Activated naive CD8-positive, alpha-beta T cell treated with anti-CD3 and anti-CD28 coated beads, Interleukin-2, amount 50 U/mL, for 24 hours (primary cell): ENCODE measurements around the gene GOLGA7B.

ENCODE experiments used
- ATAC-seq: fragments of 150-1000 bp; cut with Tn5 transposase; one replicate; pipeline ENCODE4 v1.10.0; 2021
- DNase-seq: peaks from one replicate; pipeline ENCODE4 v3.0.0; 2021
- H3K27ac Mint-ChIP-seq: one replicate; pipeline ENCODE4 v1.8.0; 2021; ENCODE audit warnings: mild to moderate bottlenecking, mixed read lengths
- H3K27me3 Mint-ChIP-seq: one replicate; pipeline ENCODE4 v1.8.0; 2021; ENCODE audit warnings: mixed read lengths
- H3K36me3 Mint-ChIP-seq: one replicate; pipeline ENCODE4 v1.8.0; 2021; ENCODE audit warnings: low read depth, mixed read lengths
- H3K4me1 Mint-ChIP-seq: one replicate; pipeline ENCODE4 v1.8.0; 2021; ENCODE audit warnings: mixed read lengths
- H3K4me3 Mint-ChIP-seq: one replicate; pipeline ENCODE4 v1.8.0; 2021; ENCODE audit warnings: mild to moderate bottlenecking, moderate library complexity, mixed read lengths
- H3K9me3 Mint-ChIP-seq: one replicate; pipeline ENCODE4 v1.8.0; 2021; ENCODE audit warnings: mixed read lengths

The GOLGA7B gene

GRCh38 chr10:97888641-97889262 lies 39.1 kb downstream of the GOLGA7B start:
- Mint-ChIP-seq H3K4me1 (peaks cover 11% of the 10 kb centered on the region), H3K9me3 (no peaks in the 10 kb centered on the region), H3K36me3 (no peaks in the 10 kb centered on the region), H3K27ac (no peak overlapping the region), H3K27me3 (peaks cover 8% of the 10 kb centered on the region), H3K4me3 (no peak overlapping the region)
- ATAC-seq = no peak
- DNase-seq = peak; percentile 27

GRCh38 chr10:97889461-97890265 lies 40.0 kb downstream of the GOLGA7B start:
- Mint-ChIP-seq H3K4me1 (peaks cover 11% of the 10 kb centered on the region), H3K36me3 (no peaks in the 10 kb centered on the region), H3K27ac (no peak overlapping the region), H3K4me3 (no peak overlapping the region), H3K9me3 (no peaks in the 10 kb centered on the region), H3K27me3 (peaks cover 8% of the 10 kb centered on the region)
- ATAC-seq (peak; percentile 58), DNase-seq (peak; percentile 33)

- peaks cover 8% of the 10 kb centered on the region for H3K27me3 Mint-ChIP-seq
- H3K9me3 Mint-ChIP-seq = no peaks in the 10 kb centered on the region
- H3K36me3 Mint-ChIP-seq = no peaks in the 10 kb centered on the region
- DNase-seq = no peak
- H3K4me3 Mint-ChIP-seq = no peak overlapping the region
- H3K27ac Mint-ChIP-seq = no peak overlapping the region
- ATAC-seq = no peak
- H3K4me1 Mint-ChIP-seq = peaks cover 11% of the 10 kb centered on the region
These were observed 42.0 kb downstream of the GOLGA7B start for GRCh38 chr10:97891497-97892167.

DNA sequence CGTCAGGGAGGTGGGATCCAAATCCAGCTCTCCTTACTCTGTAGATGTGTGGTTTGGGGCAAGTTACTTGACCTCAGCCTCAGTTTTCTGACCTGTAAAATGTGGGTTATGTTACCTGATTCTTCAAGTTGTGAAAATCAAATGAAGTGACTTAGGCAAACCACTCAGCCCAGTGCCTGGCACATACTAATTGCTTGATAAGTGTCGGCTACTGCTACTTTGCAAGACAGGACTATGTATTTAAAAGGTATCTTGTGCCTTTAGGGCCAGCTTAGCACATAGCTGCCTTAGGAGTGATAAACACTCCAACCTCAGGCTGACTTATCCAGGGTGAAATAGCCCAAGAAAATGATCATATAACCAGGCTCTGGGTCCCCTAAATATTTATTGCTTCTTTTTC lies 42.9 kb downstream of the GOLGA7B start:
- ATAC-seq (no peak), DNase-seq (no peak)
- Mint-ChIP-seq H3K4me3 (no peak overlapping the region), H3K9me3 (no peaks in the 10 kb centered on the region), H3K27ac (no peak overlapping the region), H3K36me3 (no peaks in the 10 kb centered on the region), H3K4me1 (peaks cover 11% of the 10 kb centered on the region), H3K27me3 (peaks cover 8% of the 10 kb centered on the region)

DNA sequence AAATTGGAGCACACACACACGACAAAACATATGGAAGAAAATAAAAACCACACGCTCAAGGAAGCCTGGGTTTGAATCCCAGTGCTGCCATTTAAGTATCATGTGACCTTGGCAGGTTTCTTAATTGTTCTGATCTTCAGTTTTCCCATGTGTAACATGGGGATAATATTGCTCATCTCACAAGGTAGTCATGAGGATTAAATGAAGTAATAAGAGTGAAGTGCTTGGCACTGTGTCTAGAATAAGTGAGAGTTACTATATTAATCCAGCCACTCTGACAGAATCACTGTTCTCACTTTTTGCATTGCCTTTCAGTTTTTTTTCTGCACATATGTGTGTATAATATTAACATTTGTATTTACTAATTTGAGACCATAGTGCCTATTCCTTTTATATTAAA lies 43.3 kb downstream of the GOLGA7B start:
- DNase-seq (no peak), ATAC-seq (no peak)
- peaks cover 11% of the 10 kb centered on the region for H3K4me1 Mint-ChIP-seq
- H3K27me3 Mint-ChIP-seq = peaks cover 8% of the 10 kb centered on the region
- H3K4me3 Mint-ChIP-seq = no peak overlapping the region
- no peaks in the 10 kb centered on the region for H3K9me3 Mint-ChIP-seq
- no peaks in the 10 kb centered on the region for H3K36me3 Mint-ChIP-seq
- no peak overlapping the region for H3K27ac Mint-ChIP-seq

- peaks cover 3% of the 10 kb centered on the region for H3K4me1 Mint-ChIP-seq
- no peaks in the 10 kb centered on the region for H3K36me3 Mint-ChIP-seq
- no peak overlapping the region for H3K4me3 Mint-ChIP-seq
- H3K9me3 Mint-ChIP-seq = no peaks in the 10 kb centered on the region
- ATAC-seq (no peak), DNase-seq (no peak)
- H3K27me3 Mint-ChIP-seq = peaks cover 8% of the 10 kb centered on the region
- no peak overlapping the region for H3K27ac Mint-ChIP-seq
These were observed 44.4 kb downstream of the GOLGA7B start for GRCh38 chr10:97894092-97894491.

GRCh38 chr10:97895084-97895483 lies 45.4 kb downstream of the GOLGA7B start:
- Mint-ChIP-seq H3K9me3 (no peaks in the 10 kb centered on the region), H3K36me3 (no peaks in the 10 kb centered on the region), H3K4me1 (no peaks in the 10 kb centered on the region), H3K27me3 (peaks cover 8% of the 10 kb centered on the region), H3K4me3 (no peak overlapping the region), H3K27ac (no peak overlapping the region)
- DNase-seq = no peak
- ATAC-seq = no peak

- Mint-ChIP-seq H3K4me3 (no peak overlapping the region), H3K27ac (no peak overlapping the region), H3K27me3 (peaks cover 8% of the 10 kb centered on the region), H3K36me3 (no peaks in the 10 kb centered on the region), H3K4me1 (no peaks in the 10 kb centered on the region), H3K9me3 (no peaks in the 10 kb centered on the region)
- DNase-seq (no peak), ATAC-seq (no peak)
These were observed 46.3 kb downstream of the GOLGA7B start for GRCh38 chr10:97895915-97896314.

DNA sequence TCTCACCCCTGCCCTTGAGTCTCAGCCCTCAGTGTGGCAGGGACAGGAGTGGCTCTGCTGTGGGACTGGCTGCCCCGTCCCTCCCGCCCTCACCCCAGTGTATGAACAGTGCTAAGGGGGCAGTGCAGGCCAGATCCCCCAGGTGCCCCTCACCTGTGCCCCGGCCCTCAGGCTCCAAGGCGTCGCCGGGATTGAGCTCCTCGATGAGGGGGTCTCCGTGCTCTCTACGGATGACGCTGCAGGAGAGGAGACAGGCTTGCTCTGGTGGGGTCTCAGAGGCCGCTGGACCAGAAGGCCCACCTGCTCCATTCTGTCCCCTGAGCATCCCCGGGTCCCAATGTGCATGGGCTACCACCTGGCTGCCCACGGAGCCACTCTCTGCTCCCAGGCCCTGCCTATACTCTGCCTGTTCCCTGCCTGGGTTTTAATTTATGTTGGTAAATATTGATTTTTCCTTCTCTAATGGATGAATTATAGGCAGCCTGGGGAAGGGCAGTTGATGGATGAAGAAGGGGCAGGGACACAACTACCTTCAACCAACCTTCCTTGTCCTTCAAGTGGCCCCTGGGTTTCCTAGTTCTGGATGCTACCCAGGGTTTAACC lies 47.2 kb downstream of the GOLGA7B start:
- no peak for ATAC-seq
- Mint-ChIP-seq H3K9me3 (no peaks in the 10 kb centered on the region), H3K27me3 (peaks cover 3% of the 10 kb centered on the region), H3K27ac (no peak overlapping the region), H3K4me3 (no peak overlapping the region), H3K4me1 (no peaks in the 10 kb centered on the region), H3K36me3 (no peaks in the 10 kb centered on the region)
- no peak for DNase-seq

GRCh38 chr10:97898429-97898828 lies 48.8 kb downstream of the GOLGA7B start:
- DNase-seq (no peak), ATAC-seq (no peak)
- Mint-ChIP-seq H3K4me3 (no peak overlapping the region), H3K9me3 (no peaks in the 10 kb centered on the region), H3K27ac (no peak overlapping the region), H3K27me3 (peaks cover 2% of the 10 kb centered on the region), H3K36me3 (no peaks in the 10 kb centered on the region), H3K4me1 (no peaks in the 10 kb centered on the region)

DNA sequence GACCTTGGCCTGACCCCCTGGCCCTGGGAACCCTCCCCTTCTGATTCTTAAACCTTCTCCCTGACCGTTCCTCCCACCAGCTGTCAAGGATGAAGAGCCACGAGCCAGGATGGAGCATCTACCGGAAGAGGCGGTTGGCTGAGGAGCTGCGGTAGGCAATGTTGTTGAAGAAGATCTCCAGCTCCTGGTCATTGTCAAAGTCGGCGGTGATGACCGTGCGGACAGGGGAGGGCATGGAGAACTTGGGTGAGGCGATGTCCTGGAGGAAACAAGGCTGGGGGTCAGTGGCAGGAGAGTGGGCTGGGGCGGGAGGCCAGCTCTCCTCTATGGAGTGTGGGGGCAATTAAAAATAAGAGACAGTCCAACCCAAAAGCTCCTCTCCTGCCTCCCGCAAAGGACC lies 51.7 kb downstream of the GOLGA7B start:
- ATAC-seq (no peak), DNase-seq (no peak)
- Mint-ChIP-seq H3K9me3 (no peaks in the 10 kb centered on the region), H3K4me1 (no peaks in the 10 kb centered on the region), H3K27me3 (peaks cover 8% of the 10 kb centered on the region), H3K27ac (no peak overlapping the region), H3K36me3 (no peaks in the 10 kb centered on the region), H3K4me3 (no peak overlapping the region)

GRCh38 chr10:97903128-97904017 lies 53.7 kb downstream of the GOLGA7B start:
- Mint-ChIP-seq H3K36me3 (no peaks in the 10 kb centered on the region), H3K4me1 (no peaks in the 10 kb centered on the region), H3K27me3 (peaks cover 16% of the 10 kb centered on the region), H3K4me3 (no peak overlapping the region), H3K9me3 (no peaks in the 10 kb centered on the region), H3K27ac (no peak overlapping the region)
- no peak for DNase-seq
- ATAC-seq = no peak

DNA sequence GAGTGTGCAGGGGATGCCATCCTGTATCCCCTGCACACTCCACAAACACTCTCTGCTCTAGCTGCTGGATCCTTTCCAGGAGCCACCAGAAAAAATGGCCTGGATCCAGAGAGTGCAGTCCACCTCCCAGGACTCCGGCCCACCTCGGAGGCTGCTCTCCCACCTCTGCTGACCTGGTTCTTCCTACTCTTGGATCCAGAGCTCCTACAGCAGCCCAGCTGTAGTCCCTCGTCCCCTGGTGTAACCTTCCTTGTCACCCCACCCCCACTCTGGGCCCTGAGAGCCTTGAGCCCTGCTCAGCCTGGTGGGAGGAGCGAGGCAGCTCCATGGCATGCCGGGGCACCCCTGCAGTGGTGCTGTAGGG lies 54.4 kb downstream of the GOLGA7B start:
- Mint-ChIP-seq H3K27me3 (peaks cover 16% of the 10 kb centered on the region), H3K4me3 (no peak overlapping the region), H3K36me3 (no peaks in the 10 kb centered on the region), H3K4me1 (no peaks in the 10 kb centered on the region), H3K27ac (no peak overlapping the region), H3K9me3 (no peaks in the 10 kb centered on the region)
- ATAC-seq (no peak), DNase-seq (no peak)

DNA sequence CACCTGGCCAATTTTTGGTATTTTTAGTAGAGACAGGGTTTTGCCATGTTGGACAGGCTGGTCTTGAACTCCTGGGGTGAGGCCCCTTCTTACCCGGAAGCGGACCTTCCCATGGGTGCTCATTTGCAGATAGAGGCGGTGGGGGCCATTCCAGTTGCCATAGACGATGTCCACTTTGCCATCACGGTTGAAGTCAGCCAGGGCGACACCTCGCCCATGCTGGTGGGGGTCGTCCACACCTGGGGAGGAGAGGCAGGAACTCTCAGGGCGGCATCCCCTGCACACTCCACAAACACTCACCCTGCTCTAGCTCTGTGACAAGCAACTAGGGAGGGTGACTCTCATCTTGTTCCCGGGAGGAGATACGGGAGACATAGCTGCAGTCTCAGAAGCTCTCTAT lies 54.9 kb downstream of the GOLGA7B start:
- DNase-seq = no peak
- Mint-ChIP-seq H3K4me3 (no peak overlapping the region), H3K27ac (no peak overlapping the region), H3K4me1 (no peaks in the 10 kb centered on the region), H3K27me3 (peaks cover 16% of the 10 kb centered on the region), H3K9me3 (no peaks in the 10 kb centered on the region), H3K36me3 (no peaks in the 10 kb centered on the region)
- no peak for ATAC-seq
